Neural crest cell (in vitro differentiated cells): ENCODE results near the gene UBE4B. TPM values are rescaled to one million over a fixed set of nuclear protein-coding genes. Genes with fewer than 3 reads are reported as not detected.
A peak's percentile ranks its signal among the peaks of the same experiment; 100 is the strongest.
"Not testable (repeated sequence)": the region's sequence is repeated elsewhere in the genome, so short reads cannot be mapped to it uniquely, and the experiment has no call there.

ENCODE experiments used
- DNase-seq: peaks from one replicate; pipeline ENCODE4 v3.0.0; 2021; ENCODE audit warnings: low read depth, mixed read lengths, low spot score
- H3K27ac Mint-ChIP-seq: one replicate; pipeline ENCODE4 v1.8.0; 2021; ENCODE audit warnings: mild to moderate bottlenecking, mixed read lengths; ENCODE audit not compliant: unreplicated experiment
- H3K27me3 Mint-ChIP-seq: 2 replicates; pipeline ENCODE4 v1.8.0; 2021; ENCODE audit warnings: low read depth, mild to moderate bottlenecking, mixed read lengths
- H3K36me3 Mint-ChIP-seq: 2 replicates; pipeline ENCODE4 v1.8.0; 2021; ENCODE audit warnings: low read depth, mild to moderate bottlenecking, mixed read lengths
- H3K4me1 Mint-ChIP-seq: 2 replicates; pipeline ENCODE4 v1.8.0; 2021; ENCODE audit warnings: mixed read lengths
- H3K4me3 Mint-ChIP-seq: one replicate; pipeline ENCODE4 v1.8.0; 2021; ENCODE audit warnings: mild to moderate bottlenecking, mixed read lengths
- H3K9me3 Mint-ChIP-seq: 2 replicates; pipeline ENCODE4 v1.8.0; 2021; ENCODE audit warnings: mixed read lengths
- total RNA-seq: library from RNA; stranded (reverse); gene quantifications from 2 replicates; pipeline ENCODE4 v1.2.1, GENCODE V29; 2021
- TF ChIP-seq, protein P1 (sequence below): fragments of 200-600 bp; sonication (generic); conservative IDR thresholded peaks from 2 replicates; pipeline ENCODE4 v1.5.0; 2021; ENCODE audit warnings: antibody characterized with exemption, mild to moderate bottlenecking

Gene UBE4B
- total RNA-seq, 1 donor from 2014 or later = 74.4 TPM

DNA sequence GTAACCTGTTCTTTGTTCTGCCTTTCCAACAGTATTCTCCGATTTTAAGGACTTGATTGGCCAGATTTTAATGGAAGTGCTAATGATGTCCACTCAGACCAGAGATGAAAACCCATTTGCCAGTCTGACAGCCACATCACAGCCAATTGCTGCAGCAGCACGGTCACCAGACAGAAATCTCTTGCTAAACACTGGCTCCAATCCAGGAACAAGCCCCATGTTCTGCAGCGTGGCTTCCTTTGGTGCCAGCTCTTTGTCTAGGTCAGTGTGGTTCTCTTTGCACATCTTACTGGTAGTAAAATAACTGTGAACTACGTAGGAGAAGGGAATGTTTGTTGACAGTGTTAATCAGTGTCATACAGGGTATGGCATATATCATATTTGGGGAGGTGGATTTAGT, 72.7 kb downstream of the UBE4B start:
- Mint-ChIP-seq H3K36me3 (peaks cover 19% of the 10 kb centered on the region), H3K4me3 (no peak overlapping the region), H3K27ac (no peak overlapping the region), H3K4me1 (peaks cover 24% of the 10 kb centered on the region), H3K9me3 (no peaks in the 10 kb centered on the region), H3K27me3 (no peaks in the 10 kb centered on the region)
- TF ChIP-seq, protein P1, sequence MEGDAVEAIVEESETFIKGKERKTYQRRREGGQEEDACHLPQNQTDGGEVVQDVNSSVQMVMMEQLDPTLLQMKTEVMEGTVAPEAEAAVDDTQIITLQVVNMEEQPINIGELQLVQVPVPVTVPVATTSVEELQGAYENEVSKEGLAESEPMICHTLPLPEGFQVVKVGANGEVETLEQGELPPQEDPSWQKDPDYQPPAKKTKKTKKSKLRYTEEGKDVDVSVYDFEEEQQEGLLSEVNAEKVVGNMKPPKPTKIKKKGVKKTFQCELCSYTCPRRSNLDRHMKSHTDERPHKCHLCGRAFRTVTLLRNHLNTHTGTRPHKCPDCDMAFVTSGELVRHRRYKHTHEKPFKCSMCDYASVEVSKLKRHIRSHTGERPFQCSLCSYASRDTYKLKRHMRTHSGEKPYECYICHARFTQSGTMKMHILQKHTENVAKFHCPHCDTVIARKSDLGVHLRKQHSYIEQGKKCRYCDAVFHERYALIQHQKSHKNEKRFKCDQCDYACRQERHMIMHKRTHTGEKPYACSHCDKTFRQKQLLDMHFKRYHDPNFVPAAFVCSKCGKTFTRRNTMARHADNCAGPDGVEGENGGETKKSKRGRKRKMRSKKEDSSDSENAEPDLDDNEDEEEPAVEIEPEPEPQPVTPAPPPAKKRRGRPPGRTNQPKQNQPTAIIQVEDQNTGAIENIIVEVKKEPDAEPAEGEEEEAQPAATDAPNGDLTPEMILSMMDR = no peak
- no peak for DNase-seq

DNA sequence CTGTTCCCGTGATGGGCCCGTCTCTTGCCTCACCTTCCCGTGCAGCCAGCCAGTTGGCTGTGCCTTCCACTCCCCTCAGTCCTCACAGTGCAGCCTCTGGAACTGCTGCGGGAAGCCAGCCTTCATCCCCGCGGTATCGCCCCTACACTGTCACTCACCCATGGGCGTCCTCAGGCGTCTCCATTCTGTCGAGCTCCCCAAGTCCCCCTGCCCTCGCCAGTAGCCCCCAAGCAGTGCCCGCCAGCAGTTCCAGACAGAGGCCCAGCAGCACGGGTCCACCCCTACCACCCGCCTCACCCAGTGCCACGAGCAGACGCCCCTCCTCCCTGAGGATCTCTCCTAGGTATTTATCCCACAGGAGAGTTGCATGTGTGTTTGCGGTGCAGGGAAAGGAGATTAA, 73.5 kb downstream of the UBE4B start:
- Mint-ChIP-seq H3K4me3 (no peak overlapping the region), H3K36me3 (peaks cover 23% of the 10 kb centered on the region), H3K27ac (no peak overlapping the region), H3K27me3 (no peaks in the 10 kb centered on the region), H3K9me3 (no peaks in the 10 kb centered on the region), H3K4me1 (peaks cover 24% of the 10 kb centered on the region)
- no peak for DNase-seq
- TF ChIP-seq, protein P1 = no peak

DNA sequence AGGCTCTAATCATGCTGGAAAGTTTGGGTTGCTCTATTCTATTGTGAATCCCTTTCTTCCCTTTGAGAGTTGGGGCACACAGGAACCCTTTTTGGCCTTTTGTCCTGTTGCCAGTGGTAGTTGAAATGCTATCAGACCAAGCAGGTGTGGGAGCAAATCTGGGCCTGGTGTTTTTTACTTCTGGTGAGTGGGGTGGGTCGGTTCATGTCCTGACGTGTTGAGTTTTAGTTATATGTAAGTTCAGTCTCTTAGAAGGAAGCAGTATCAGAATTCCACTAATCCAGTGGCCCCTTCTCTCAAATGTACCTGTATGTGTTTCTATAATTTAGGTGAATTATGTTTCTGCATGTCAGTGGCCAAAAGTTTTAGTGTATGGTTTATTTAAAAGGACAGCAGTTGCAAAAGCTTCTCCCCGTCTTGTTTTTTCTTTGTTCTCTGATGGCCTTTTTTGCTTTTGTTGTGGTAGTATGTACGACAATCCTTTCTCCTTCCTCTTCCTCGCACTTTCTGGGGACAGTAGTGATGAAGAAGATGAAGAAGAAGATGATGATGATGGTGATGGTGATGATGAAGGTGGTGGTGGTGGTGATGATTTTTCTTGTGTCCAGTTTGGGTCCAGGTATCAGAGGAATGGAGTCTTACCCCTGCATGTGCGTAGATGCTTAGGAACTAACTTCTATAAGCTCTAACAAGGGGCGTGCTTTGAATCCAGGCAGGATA, 74.2 kb downstream of the UBE4B start:
- no peak overlapping the region for H3K4me3 Mint-ChIP-seq
- TF ChIP-seq, protein P1 = no peak
- peaks cover 24% of the 10 kb centered on the region for H3K4me1 Mint-ChIP-seq
- no peaks in the 10 kb centered on the region for H3K9me3 Mint-ChIP-seq
- H3K27ac Mint-ChIP-seq = peak overlapping the region; percentile 73
- peaks cover 25% of the 10 kb centered on the region for H3K36me3 Mint-ChIP-seq
- no peaks in the 10 kb centered on the region for H3K27me3 Mint-ChIP-seq
- no peak for DNase-seq

DNA sequence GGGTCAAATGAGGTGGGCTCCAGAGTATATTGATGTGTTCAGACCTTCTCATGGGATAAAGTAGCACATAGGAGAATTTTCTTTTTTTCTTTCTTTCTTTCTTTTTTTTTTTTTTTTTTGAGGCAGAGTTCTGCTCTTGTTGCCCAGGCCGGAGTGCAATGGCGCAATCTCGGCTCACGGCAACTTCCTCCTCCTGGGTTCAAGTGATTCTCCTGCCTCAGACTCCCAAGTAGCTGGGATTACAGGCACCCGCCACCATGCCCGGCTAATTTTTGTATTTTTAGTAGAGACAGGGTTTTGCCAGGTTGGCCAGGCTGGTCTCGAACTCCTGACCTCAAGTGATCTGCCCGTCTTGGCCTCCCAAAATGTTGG, 74.7 kb downstream of the UBE4B start:
- H3K27me3 Mint-ChIP-seq, H3K4me3 Mint-ChIP-seq, H3K9me3 Mint-ChIP-seq, H3K27ac Mint-ChIP-seq, DNase-seq: not testable (repeated sequence)
- Mint-ChIP-seq H3K36me3 (peaks cover 25% of the 10 kb centered on the region), H3K4me1 (peaks cover 24% of the 10 kb centered on the region)

DNA sequence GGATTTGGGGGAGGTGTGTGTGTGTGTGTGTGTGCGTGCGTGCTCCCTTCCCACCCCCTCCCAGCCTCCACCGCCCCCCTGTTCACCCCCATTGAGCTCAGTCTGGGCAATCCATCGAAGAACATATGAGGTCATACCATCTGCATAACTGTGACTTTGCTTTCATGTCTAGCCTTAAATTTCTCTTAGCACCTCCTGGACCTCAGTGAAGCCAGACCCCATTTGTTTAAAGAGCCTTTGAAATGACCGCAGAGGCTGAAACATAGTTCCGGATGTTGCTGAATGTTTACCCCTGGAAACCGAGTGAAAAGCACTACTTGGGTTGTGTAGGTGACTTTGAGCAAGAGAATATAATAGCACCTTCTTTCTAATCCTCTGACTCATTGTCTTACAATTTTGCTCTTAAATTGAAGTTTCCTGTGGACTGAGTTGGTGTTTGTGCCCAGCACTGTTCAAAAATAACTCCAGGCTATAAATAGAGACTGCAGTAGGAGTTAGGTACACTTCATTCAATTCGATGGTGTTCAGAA, 75.4 kb downstream of the UBE4B start:
- no peak overlapping the region for H3K4me3 Mint-ChIP-seq
- peaks cover 20% of the 10 kb centered on the region for H3K36me3 Mint-ChIP-seq
- no peaks in the 10 kb centered on the region for H3K9me3 Mint-ChIP-seq
- DNase-seq = no peak
- no peaks in the 10 kb centered on the region for H3K27me3 Mint-ChIP-seq
- H3K4me1 Mint-ChIP-seq = peaks cover 24% of the 10 kb centered on the region
- no peak overlapping the region for H3K27ac Mint-ChIP-seq
- TF ChIP-seq, protein P1 = no peak

DNA sequence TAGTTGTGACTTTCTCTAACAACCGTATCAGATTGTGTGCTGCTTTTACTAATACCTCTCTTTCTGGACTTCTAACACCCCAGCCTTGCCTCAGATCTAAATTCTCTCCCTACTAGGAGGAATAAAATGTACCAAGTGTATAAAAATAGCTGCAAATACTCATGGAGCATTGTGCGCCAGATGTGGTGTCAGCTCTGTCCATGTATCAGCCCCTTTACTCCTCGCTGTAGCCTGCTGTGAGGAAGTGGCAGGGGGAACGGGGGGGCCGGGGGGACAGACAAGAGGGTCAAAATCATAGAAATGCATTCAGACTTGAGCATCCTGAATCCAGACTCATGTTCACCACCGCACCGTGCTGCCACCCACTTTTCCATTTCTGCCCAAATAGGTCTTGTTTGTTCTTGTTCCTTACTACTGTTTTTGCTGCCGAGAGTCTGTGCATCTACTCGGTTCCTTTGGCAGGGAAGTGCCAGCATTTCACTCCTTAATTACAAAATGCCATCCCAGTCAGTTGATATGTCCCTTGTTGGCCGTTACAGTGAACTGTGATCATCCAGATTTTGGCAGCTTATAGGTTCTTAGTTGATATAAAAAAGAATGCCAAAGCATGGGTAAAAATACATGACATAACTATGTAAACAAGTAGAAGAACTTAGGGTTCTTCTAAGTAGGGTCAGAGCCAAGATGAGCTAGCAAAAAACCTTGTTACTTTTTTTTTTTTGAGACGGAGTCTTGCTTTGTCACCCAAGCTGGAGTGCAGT, 76.4 kb downstream of the UBE4B start:
- Mint-ChIP-seq H3K27me3 (no peaks in the 10 kb centered on the region), H3K27ac (peak overlapping the region; percentile 17), H3K9me3 (no peaks in the 10 kb centered on the region), H3K4me1 (peaks cover 24% of the 10 kb centered on the region), H3K4me3 (no peak overlapping the region), H3K36me3 (peaks cover 20% of the 10 kb centered on the region)
- TF ChIP-seq, protein P1 = no peak
- DNase-seq = no peak
